Neuronal stem cell (in vitro differentiated cells): Measurements from ENCODE around the gene CACNA2D4.
A peak's percentile ranks its signal among the peaks of the same experiment; 100 is the strongest.

ENCODE experiments used
- DNase-seq: peaks from one replicate; pipeline ENCODE4 v3.0.0-alpha.2; 2013; ENCODE audit warnings: low spot score
- H2AFZ ChIP-seq: one replicate; pipeline ENCODE4 v1.6.1; 2013; ENCODE audit warnings: mild to moderate bottlenecking, low read length, inconsistent platforms
- H2AK5ac ChIP-seq: 2 replicates; pipeline ENCODE4 v1.6.1; 2013; ENCODE audit warnings: low read depth, mild to moderate bottlenecking, inconsistent platforms, low read length, moderate library complexity, mixed read lengths
- H2BK120ac ChIP-seq: 2 replicates; pipeline ENCODE4 v1.6.1; 2013; ENCODE audit warnings: low read depth, mild to moderate bottlenecking, inconsistent platforms, low read length, moderate library complexity, mixed read lengths
- H2BK12ac ChIP-seq: one replicate; pipeline ENCODE4 v1.6.1; 2013; ENCODE audit warnings: low read length, inconsistent platforms
- H2BK15ac ChIP-seq: 2 replicates; pipeline ENCODE4 v1.6.1; 2013; ENCODE audit warnings: mild to moderate bottlenecking, low read length, inconsistent platforms, mixed read lengths
- H2BK5ac ChIP-seq: one replicate; pipeline ENCODE4 v1.6.1; 2013; ENCODE audit warnings: inconsistent platforms, mild to moderate bottlenecking, low read length, moderate library complexity
- H3K14ac ChIP-seq: one replicate; pipeline ENCODE4 v1.6.1; 2013; ENCODE audit warnings: low read length, inconsistent platforms
- H3K18ac ChIP-seq: 2 replicates; pipeline ENCODE4 v1.6.1; 2013; ENCODE audit warnings: low read length, inconsistent platforms
- H3K23ac ChIP-seq: 2 replicates; pipeline ENCODE4 v1.6.1; 2013; ENCODE audit warnings: low read depth, mild to moderate bottlenecking, mixed read lengths, low read length, inconsistent platforms; ENCODE audit not compliant: poor library complexity
- H3K27ac ChIP-seq: replicated peaks from 3 replicates; pipeline ENCODE4 v1.5.1; 2013; ENCODE audit warnings: low read length, inconsistent platforms
- H3K27me3 ChIP-seq, 3 experiments: 2 replicates each; pipeline ENCODE4 v1.6.1; 2013; ENCODE audit warnings: low read length in 3 of 3, mild to moderate bottlenecking in 2 of 3, inconsistent platforms in 1 of 3, low read depth in 1 of 3, mixed read lengths in 1 of 3, moderate library complexity in 1 of 3; ENCODE audit not compliant: control insufficient read depth in 3 of 3, insufficient read depth in 3 of 3
- H3K36me3 ChIP-seq, 2 donors: replicated peaks in 1 of 2; 2 replicates each; pipeline ENCODE4 v1.6.1; 2013; ENCODE audit warnings: low read length in 2 of 2; ENCODE audit not compliant: control insufficient read depth in 2 of 2, insufficient read depth in 2 of 2
- H3K4ac ChIP-seq: 2 replicates; pipeline ENCODE4 v1.6.1; 2013; ENCODE audit warnings: inconsistent platforms, mild to moderate bottlenecking, low read length, moderate library complexity
- H3K4me1 ChIP-seq, 2 donors: 1 replicate in 1 of 2; 2 replicates in 1 of 2; pipeline ENCODE4 v1.6.1; 2013; ENCODE audit warnings: low read length in 2 of 2, low read depth in 1 of 2; ENCODE audit not compliant: control insufficient read depth in 2 of 2, insufficient read depth in 1 of 2
- H3K4me2 ChIP-seq: one replicate; pipeline ENCODE4 v1.6.1; 2013; ENCODE audit warnings: mild to moderate bottlenecking, low read length, inconsistent platforms; ENCODE audit not compliant: insufficient read depth, poor library complexity, severe bottlenecking
- H3K4me3 ChIP-seq, 2 donors: 2 replicates each; pipeline ENCODE4 v1.5.1; 2013; ENCODE audit warnings: low read length in 2 of 2, mild to moderate bottlenecking in 2 of 2, inconsistent platforms in 1 of 2, moderate library complexity in 1 of 2
- H3K79me1 ChIP-seq: one replicate; pipeline ENCODE4 v1.6.1; 2013; ENCODE audit warnings: low read depth, mild to moderate bottlenecking, inconsistent platforms, low read length, moderate library complexity
- H3K9ac ChIP-seq: one replicate; pipeline ENCODE4 v1.6.1; 2013; ENCODE audit warnings: mild to moderate bottlenecking, low read depth, low read length, inconsistent platforms; ENCODE audit not compliant: poor library complexity
- H3K9me3 ChIP-seq, 2 donors: replicated peaks in 1 of 2; 2 replicates each; pipeline versions ENCODE3 to v1.6.1; 2013; ENCODE audit warnings: low read length in 2 of 2, mild to moderate bottlenecking in 2 of 2, inconsistent platforms in 1 of 2, low read depth in 1 of 2, mixed read lengths in 1 of 2, moderate library complexity in 1 of 2; ENCODE audit not compliant: control insufficient read depth in 2 of 2, insufficient read depth in 1 of 2
- H4K8ac ChIP-seq: one replicate; pipeline ENCODE4 v1.6.1; 2013; ENCODE audit warnings: low read depth, mild to moderate bottlenecking, inconsistent platforms, low read length, moderate library complexity
- H4K91ac ChIP-seq: one replicate; pipeline ENCODE4 v1.6.1; 2013; ENCODE audit warnings: low read length, low read depth, mild to moderate bottlenecking, inconsistent platforms; ENCODE audit not compliant: poor library complexity
- whole genome bisulfite sequencing, 2 donors: extraction: QIAGEN DNeasy Blood & Tissue Kit; methylation state at CpG; one replicate each; pipeline ENCODE4 v1.1.7; 2013; ENCODE audit warnings: missing lambda C conversion rate in 2 of 2, mixed read lengths in 1 of 2; ENCODE audit not compliant: insufficient read length in 2 of 2, insufficient replicate concordance in 1 of 2; ENCODE audit errors: extremely low coverage in 2 of 2; 5-methylcytosine and 5-hydroxymethylcytosine counted together

CACNA2D4 gene

GRCh38 chr12:1800401-1801302 is 117.8 kb downstream of the CACNA2D4 start:
- Histone ChIP-seq H3K9me3 (no peaks in the 10 kb centered on the region), H4K8ac (peak overlapping the region; percentile 65), H3K4ac (peak overlapping the region; percentile 53), H2BK5ac (peak overlapping the region; percentile 73), H3K14ac (peak overlapping the region; percentile 38), H3K23ac (peak overlapping the region; percentile 48), H2BK120ac (no peak overlapping the region), H3K9ac (peak overlapping the region; percentile 60), H3K36me3 (no peaks in the 10 kb centered on the region), H4K91ac (peak overlapping the region; percentile 53), H3K27me3 (peaks cover 0 to 12% (median 2%) of the 10 kb centered on the region in 3 experiments), H3K4me3 (no peak overlapping the region), H3K4me1 (peaks cover 5 to 8% of the 10 kb centered on the region in 2 donors), H3K4me2 (no peak overlapping the region), H3K18ac (peak overlapping the region; percentile 78), H3K27ac (no peak overlapping the region), H2AK5ac (peak overlapping the region; percentile 98), H2AFZ (peak overlapping the region; percentile 61), H2BK12ac (peak overlapping the region; percentile 73), H3K79me1 (peaks cover 2% of the 10 kb centered on the region), H2BK15ac (peak overlapping the region; percentile 78)
- no CpG with 5 or more reads among the region's 14 CpGs for WGBS, 2 donors
- peak; percentile 45 for DNase-seq

- H2AK5ac ChIP-seq: peak overlapping the region; percentile 98
- peak overlapping the region; percentile 73 for H2BK5ac ChIP-seq
- no peaks in the 10 kb centered on the region for H3K36me3 ChIP-seq
- peak overlapping the region; percentile 53 for H3K4ac ChIP-seq
- H3K27ac ChIP-seq: no peak overlapping the region
- peak overlapping the region; percentile 52 for H3K18ac ChIP-seq
- no peak overlapping the region for H2BK120ac ChIP-seq
- H3K14ac ChIP-seq: peak overlapping the region; percentile 38
- no CpG with 5 or more reads among the region's 12 CpGs for WGBS, 2 donors
- H4K8ac ChIP-seq: no peak overlapping the region
- H2BK12ac ChIP-seq: peak overlapping the region; percentile 58
- H4K91ac ChIP-seq: peak overlapping the region; percentile 53
- H3K4me2 ChIP-seq: no peak overlapping the region
- H3K9ac ChIP-seq: peak overlapping the region; percentile 60
- peaks cover 7 to 8% of the 10 kb centered on the region in 2 donors for H3K4me1 ChIP-seq
- H3K23ac ChIP-seq: peak overlapping the region; percentile 48
- H3K79me1 ChIP-seq: peaks cover under 1% of the 10 kb centered on the region
- H3K27me3 ChIP-seq: peaks cover 0 to 12% (median 2%) of the 10 kb centered on the region in 3 experiments
- peak overlapping the region; percentile 78 for H2BK15ac ChIP-seq
- no peaks in the 10 kb centered on the region for H3K9me3 ChIP-seq
- H2AFZ ChIP-seq: no peak overlapping the region
- H3K4me3 ChIP-seq: no peak overlapping the region
- DNase-seq: no peak
These were observed 118.5 kb downstream of the CACNA2D4 start for GRCh38 chr12:1799882-1800400.

- H2BK5ac ChIP-seq: peak overlapping the region; percentile 73
- H3K23ac ChIP-seq: peak overlapping the region; percentile 48
- H2BK120ac ChIP-seq: no peak overlapping the region
- peak overlapping the region in 1 of 2 donors; percentile 42 for H3K4me3 ChIP-seq
- H3K36me3 ChIP-seq: no peaks in the 10 kb centered on the region
- H3K18ac ChIP-seq: peak overlapping the region; percentile 13
- peak overlapping the region; percentile 38 for H2AK5ac ChIP-seq
- H3K4ac ChIP-seq: no peak overlapping the region
- no peak for DNase-seq
- no peak overlapping the region for H3K14ac ChIP-seq
- H4K8ac ChIP-seq: no peak overlapping the region
- H3K4me2 ChIP-seq: no peak overlapping the region
- no peak overlapping the region for H3K27ac ChIP-seq
- peak overlapping the region; percentile 76 for H2BK15ac ChIP-seq
- H2BK12ac ChIP-seq: peak overlapping the region; percentile 25
- peak overlapping the region; percentile 54 for H3K9ac ChIP-seq
- H3K9me3 ChIP-seq: no peaks in the 10 kb centered on the region
- peak overlapping the region; percentile 53 for H4K91ac ChIP-seq
- no peak overlapping the region for H2AFZ ChIP-seq
- no peaks in the 10 kb centered on the region for H3K79me1 ChIP-seq
- WGBS, 2 donors: no CpG with 5 or more reads among the region's 21 CpGs
- H3K4me1 ChIP-seq: peaks cover 5% of the 10 kb centered on the region in 2 donors
- peaks cover 0 to 12% (median 2%) of the 10 kb centered on the region in 3 experiments for H3K27me3 ChIP-seq
These were observed 119.2 kb downstream of the CACNA2D4 start for GRCh38 chr12:1799051-1799881.
